ENCODE results near the gene GRM1.

GRM1 gene

DNA sequence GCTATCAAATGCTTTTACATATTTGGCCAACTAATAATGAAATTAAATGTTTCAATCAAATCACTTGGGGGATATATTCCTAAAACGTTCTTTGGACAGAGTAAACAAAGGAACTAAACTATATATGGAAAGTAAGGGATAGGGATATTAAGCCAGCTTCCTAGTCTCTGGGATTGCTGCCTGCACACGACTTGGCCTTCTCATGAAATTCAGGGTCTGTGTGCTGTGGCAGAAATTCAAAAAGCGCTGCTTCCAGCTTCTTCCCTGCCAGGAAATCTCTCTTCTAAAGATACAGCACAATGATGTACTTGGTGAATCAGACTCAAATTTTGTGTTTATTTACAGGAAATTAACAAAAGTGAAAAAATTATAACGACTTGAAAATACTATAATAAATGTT, 308.5 kb downstream of the GRM1 start:
- no peak for DNase-seq

DNA sequence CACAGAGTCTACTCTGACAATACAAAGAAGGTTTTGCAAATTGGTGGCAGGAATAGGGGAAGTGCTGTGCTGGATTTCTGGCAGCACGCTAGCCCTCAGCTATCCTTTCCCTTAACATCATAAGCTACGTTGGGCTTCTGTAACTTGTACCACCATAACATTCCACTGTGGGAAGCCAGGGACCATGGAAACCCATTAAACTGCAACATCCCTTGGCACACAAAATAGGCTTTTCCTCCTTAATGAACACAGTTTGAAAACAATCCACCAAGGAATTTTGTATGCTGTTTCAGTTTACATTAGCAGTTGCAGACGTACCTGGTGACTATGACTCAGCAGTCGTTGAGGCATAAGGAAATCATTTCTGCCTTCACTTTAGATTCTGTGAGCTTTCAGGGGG, 310.9 kb downstream of the GRM1 start:
- DNase-seq = no peak

DNA sequence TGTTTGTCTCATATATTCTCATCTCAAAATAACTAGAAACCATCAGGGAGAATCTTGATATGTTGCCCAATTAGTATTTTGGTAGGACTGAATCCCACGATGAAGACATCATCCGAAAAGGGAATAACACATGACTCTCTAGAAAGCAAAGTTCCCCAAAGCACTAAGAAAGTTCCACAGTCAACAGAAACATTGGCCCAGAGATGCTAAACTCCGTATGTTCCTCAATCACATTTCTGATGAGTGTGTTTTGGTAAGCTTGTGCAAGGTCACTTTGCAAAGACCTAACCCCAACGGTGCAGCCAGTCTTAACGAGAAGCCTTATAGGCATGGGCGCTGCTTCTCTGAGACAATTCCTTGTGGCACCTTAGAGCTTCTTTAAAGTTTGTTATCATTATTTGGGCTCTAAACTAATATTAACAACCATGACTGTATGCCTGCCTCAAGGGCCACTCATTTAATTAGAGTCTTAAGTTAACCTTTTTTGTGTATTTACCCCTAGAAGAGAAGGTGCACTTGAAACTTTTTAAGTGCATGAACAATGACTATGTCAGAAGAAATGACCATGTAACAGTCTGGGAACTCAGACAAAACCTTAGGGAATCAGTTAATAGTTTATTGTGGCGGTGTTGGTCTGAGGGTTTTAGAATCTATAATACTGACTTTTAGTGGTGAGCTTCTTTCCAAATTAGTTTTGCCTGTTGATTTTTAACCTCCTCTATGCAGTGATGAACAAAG, 312.8 kb downstream of the GRM1 start:
- no peak for DNase-seq

DNA sequence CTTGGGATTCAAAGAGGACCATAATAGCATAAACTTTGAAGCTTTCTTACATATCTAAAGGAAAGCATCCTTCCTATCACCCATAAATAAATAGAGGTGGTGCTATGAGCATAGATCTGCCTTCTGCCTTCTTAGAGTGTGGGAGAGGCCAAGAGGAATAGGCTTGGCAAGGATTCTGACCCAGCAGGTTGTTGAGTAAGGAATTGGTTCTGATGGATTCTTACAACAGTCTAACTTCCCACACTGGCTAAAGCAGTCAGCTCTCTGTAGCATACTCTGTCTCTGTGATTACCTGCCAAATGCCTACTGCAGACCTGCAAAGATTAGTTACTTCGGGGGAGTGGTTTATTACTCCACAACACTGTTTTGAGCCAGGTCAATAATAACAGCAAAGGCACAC, 316.7 kb downstream of the GRM1 start:
- DNase-seq = no peak

DNA sequence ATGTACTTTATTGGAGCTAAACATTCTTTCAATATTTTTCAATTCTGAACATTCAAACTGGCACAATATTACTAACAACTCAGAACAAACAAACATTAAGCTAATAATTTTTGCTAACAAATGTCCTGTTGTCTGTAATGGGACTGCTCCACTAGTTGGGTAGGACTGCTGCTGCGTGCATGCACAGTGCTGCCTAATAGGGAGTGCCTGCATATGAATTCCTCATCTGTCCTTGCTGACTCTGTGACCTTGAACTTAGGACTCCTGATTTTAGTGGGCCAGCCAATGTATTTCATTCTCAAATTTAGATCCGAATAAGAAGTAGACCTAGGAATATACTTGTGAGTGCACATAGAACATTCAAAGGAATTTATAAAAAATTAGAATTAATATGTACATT, 318.2 kb downstream of the GRM1 start:
- no peak for DNase-seq

DNA sequence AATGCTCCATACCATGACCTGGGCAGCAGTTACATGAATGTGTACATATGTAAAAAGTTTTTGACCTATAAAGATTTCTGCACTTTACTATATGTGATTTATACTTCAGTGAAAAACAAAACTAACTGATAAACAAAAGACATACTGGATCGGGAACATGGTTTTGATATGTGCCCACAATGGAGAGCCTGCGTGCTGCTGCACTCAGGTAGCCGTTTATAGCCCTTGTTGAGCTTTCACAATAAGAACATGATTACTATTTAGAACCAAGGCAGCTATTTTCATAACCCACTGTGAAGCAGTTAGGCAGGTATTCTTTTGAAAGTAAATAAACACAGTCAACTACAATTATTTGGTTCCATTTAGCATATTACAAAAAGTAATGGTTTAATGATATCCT, 318.8 kb downstream of the GRM1 start:
- no peak for DNase-seq

DNA sequence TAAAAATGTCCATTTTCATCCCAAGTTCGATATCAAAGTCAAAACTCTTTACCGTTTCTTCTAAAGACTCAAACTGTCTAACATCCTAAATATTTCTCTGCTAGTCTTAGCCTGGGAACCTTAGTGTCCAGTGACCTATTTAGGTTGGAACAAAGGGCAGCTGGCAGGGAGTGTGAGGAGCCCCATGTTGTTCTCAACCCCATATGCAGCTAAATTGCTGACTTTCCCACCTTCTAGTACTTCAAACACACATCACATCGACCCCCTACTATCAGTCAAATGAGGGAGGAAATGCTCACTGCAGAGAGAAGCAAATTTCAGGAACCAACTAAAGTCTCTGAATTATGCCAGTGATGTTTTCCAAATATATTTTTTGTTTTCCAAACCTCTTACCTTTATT, 322.2 kb downstream of the GRM1 start:
- DNase-seq = no peak

DNA sequence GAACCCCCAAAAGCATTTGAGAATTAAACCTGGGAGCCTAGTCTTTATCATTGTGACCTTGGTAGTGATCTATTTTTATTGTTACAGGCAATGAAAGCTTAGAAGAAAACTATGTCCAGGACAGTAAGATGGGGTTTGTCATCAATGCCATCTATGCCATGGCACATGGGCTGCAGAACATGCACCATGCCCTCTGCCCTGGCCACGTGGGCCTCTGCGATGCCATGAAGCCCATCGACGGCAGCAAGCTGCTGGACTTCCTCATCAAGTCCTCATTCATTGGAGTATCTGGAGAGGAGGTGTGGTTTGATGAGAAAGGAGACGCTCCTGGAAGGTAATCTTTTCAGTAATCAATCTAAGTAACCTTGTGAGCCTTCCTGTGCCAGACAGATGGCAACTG, 323.3 kb downstream of the GRM1 start:
- no peak for DNase-seq

DNA sequence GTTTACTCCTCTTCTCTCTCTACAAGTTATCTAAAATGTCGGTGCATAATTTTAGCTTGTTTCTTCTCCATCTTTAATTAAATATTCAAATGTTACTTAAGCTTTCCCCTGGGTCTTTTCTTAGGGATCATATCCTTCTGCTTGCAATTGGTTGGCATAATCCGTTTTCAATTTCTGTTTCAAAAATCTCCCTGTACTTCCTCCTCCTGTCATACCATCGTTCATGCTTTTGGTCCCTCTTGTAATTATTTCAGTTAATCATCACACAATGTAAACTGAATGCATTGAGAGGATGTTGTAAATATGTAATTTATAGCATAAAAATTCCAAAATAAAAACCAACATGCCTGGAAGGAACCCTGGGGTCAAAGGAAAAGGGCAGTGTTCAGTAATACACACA, 325.6 kb downstream of the GRM1 start:
- DNase-seq = no peak

DNA sequence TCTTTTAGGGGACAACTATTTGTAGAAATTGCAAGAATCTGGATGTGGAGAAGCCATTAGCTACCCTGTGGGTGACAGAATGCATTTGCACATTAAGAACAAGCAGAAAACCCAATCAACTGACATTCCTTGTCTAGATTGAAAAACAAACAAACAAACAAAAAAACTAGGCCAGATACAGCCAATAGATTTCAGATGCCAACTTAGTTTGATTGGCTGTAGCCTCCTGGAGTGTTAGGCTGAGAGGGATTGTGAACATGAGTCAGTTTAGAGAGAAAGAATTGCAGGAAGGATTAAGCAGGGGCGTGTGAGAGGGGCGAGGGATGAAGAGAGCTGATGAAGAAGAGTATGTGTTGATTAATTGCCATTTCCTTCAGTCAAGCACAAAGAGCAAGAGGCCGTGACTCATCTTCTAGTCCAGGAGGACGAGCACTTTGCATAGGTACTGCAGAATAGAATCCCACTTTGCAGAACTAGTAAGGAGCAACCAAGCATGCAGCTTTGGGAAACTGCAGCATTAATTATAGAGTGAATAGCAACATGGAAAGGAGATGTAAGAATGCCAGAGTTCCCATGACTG, 326.7 kb downstream of the GRM1 start:
- DNase-seq = no peak

DNA sequence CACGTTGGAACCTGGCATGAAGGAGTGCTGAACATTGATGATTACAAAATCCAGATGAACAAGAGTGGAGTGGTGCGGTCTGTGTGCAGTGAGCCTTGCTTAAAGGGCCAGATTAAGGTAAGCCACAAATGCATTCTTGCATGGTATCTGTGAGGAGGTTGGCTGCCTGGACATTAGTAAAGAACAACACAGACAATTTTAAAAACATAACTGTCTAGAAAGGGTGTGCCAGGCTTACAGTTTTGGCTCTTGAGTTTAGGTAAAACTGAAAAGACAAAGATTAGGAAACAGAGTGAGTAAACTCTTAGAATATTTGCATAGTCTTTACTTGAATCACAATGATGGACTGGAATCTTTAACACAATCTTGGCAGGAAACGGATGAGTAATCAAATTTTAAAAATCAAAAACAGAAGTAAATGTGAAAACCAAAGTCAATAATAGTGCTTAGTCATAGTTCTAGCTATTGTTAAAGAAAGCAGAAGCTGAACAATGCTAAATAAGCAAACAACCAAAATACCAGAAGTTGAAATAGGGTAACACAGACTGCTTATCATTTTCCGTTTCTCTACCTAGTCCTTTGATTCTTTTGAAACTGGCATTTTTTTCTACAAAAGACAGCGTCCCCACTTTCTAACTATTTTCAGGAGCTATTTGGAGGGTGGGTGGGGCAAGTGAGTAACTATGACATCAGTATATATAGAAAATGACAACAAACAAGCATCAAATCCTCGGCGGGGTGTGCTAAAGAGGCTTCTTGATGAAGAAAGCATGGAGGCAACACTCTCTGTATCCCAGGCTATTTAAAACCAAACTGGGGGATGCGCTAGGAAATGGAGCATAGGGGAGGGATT, 328.9 kb downstream of the GRM1 start:
- DNase-seq = no peak

DNA sequence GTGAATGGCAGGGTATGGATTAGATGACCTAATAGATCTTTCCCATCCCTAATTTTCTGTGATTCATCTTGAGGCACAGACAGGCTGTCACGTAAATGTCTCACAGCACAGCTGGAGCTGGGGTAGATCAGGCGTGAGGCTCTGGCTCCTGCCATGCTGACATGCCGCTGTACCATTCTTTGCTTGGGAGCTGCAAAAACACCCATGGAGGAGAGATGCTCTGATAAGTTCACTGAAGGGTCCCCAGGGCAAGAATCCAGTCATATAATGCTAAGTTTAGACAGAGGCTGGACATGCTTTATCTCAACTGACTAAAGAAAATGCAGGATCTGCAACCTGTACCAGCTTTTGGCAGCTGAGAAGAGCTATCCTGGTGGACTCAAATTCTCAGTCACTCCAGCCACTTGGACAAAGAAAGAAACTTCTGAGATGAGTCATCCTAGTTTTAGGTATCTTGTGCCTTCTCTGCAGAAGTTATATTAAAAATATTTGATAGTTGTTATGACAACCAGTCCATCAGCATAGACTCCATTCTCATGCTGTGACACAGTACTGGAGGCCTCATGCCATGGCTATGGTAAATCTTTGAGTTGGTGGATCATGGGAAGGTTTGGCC, 329.7 kb downstream of the GRM1 start:
- DNase-seq = no peak

DNA sequence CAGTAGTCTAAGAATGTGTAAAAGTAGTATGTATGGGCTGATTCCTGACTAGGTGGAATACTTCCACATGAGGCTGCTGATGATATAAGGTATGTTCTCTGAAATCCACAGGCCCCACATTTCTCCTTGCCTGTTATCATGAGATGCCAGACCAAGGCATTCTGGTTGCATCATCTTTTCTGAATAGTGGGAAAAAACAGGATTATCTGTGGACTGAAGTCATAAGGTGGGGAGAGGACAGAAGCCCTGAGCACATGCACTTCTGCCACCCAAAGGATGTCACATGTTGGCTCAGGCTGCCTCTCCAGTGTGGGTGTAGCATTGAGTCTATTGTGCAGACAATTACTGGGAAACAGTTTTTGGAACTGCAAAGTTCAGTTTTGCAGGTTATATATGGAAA, 330.3 kb downstream of the GRM1 start:
- DNase-seq = no peak

DNA sequence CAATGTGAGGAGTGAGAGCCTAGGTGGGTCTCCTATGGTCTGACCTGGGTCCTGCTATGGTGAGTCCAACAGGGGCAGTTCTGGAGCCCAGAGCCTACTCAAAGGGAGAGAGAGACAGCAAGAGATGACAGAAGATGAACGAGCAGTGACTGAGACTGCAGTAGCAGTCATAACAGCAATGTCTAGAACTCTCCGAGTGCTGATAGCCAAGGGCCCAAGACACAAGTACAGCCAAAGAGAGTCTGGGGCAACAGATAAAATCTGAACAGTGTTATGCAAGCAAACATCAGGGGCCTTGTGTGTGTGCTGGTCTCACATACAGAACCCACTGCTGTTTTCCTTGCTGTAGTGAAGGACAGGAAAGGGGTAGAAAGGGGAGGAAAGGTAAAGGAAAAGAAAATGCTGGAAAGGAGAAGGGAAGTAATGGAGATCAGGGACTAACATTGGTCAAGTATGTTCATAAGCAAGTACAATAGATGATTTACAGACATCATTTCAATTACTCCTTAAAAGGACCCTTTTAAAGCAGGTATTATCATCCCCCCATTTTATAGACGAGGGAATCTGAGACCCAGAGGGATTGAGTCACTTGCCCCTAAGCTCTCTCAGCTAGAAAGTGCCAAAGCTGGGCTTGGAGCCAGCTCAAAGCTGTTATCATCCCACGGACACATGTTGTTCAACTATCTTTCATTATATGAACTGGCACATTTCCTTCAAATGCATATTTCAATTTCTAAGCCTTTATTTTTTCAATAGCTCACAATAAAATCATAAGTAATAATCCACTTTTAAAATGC, 332.5 kb downstream of the GRM1 start:
- DNase-seq = no peak

DNA sequence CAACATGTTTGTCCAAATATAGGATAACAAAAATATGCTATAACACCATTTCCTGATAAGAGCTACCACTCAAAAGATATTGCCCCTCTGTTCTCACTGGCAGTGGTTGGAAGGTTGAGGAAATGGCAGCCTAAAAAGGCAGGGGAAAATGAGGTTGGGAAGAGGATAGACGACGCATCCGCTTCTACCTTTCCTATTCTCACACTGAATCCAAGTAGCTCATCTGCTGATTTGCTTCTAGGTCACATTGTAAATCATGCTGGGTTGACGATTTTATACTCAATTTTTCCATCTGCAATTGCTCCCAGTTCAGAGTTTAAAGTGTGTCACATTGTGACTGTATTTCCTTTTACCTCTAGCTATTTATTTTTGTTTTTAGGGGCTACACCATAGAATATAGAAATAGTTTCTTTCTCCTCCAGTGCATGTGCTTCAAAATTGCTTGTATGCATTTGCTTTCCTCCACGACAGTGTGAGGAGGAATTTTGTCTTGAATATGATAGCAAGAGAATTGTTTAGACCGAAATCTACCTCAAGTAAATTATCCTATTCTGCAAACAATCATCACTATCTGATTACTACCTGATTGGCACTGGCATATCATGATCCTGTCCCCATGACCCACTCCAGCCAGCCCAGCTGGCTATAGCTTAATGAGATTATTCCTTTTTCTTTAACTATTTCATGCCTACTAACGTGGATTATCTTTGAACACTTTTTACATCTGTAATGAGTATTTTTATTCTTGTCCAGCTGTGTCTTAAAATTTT, 335.2 kb downstream of the GRM1 start:
- no peak for DNase-seq

DNA sequence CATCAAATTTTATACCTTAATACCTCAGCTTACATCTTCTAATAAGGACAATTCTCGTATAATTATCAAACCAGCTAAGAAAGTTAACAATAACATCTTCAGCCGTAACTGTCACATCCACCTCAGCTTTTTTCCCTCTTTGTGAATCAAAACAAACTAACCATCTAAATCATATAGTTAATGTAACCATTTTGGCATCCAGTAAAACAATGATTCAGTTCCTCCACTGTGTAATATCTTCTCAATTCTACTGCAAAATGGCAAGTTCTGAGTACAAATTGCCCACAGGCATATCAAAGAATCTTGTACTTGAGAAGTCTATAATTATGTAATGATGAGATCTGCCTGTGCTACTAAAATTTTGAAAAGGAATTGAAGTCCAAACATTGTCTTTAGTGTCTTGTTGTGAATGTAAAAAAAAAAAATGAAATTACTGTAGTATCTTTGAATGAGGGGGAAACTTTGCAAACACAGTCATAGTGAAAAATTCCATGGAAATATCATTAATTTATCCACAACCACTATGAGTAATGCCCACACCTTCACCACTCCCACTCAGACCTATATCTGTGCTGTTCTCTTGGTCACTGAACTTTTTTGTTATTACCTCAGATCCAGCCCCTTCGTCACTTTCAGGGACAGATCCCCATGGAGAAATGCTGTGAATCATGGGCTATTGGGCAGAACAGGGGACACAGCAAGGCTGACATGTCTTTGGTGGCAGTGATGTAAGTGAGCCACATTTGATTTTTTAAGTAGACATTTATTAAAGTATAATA, 336.1 kb downstream of the GRM1 start:
- DNase-seq = no peak

DNA sequence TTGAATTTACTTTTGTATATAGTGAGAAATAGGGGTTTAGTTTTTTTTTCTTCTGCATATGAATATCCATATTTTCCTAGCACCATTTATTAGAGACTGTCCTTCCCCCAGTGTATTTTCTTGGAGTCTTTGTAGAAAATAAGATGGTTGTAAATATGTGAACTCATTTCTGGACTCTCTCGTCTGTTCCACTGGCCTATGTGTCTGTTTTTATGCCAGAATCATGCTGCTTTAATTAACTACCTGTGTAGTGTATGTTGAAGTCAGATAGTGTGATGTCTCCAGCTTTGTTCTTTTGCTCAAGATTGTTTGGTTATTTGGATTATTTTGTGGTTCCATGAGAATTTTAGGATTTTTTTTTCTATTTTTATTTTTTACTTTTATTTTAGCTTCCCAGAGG, 338.2 kb downstream of the GRM1 start:
- DNase-seq = no peak

DNA sequence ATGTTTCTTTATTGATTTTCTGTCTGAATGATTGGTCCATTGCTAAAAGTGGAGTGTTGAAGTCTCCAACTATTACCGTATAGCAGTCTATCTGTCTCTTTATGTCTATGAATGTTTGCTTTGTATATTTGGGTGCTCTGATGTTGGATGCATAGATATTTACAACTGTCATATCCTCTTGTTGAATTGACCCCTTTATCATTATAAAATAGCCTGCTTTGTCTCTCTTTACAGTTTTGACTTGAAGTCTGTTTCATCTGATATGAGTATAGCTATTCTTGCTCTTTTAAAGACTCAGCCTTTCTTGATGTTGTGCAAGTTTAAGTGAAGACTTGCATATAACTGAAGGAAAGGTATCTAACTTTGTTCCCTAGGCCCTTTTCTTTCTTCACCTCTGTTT, 341.0 kb downstream of the GRM1 start:
- no peak for DNase-seq

DNA sequence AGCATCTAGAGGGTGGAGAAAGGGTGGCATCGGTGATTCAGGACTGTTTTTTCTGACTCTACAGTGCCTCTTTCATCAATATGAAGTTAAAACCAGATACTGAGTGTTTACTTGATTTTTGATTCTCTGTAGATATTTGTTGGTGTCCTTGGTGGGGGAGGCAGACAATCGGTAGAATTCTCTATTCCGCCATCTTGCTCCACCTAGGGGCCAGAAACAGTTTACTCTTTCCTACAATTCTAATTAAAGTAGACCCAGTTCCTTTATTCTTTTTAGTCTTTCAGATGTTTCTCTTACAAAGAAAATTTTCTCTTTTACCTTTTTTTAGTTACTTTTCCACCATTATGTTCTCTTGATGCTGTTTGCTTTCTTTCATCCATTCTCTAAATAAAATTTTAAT, 352.6 kb downstream of the GRM1 start:
- no peak for DNase-seq

DNA sequence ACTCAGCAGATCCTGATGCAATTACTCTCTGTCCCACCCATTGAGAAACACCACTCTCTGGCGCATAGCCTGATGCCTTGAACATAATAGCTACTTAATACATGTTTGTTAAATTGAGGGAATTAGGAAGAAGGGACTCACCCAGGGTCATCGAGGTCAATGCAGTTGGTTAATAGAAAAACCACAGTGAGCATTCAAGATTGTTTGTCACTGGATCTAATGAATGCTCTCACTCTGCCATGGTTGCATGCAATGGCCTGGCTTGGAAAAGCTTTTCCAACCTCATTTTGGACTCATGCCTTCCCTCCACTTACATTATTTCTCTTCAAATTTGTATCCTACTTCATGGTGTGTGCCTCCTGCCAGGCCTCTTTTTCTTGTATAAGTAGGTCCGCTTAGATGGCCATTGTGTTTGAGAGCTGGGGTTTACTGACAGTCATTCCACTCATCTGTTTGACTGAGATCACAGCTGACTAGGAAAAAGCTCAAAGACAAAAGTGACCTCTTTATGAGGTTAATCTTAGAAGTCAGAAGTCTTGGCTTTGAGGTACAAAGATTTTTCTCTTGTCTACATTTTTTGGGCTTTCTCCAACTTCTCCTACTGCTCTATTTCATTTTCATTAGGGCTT, 360.0 kb downstream of the GRM1 start:
- no peak for DNase-seq

DNA sequence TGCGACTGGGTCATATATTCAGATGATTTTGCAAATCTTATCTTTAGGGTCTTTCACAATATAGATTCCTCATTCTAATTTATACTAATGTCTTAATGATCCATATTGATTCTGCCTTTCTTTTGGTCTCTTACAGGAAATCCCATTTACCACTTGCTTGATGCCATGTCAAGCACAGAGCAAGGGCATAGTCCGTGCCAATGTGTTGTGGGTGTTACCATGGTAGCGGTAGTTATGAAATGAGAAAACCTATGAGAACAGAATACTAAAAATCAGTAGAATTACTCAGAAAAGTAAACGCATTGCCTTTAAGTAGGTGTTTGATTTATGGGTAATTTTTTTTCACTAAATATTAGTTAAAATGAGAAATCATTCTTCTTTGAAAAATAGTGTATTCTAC, 360.9 kb downstream of the GRM1 start:
- DNase-seq = no peak
